ENCODE measurements around the gene PKHD1.

The PKHD1 gene

DNA sequence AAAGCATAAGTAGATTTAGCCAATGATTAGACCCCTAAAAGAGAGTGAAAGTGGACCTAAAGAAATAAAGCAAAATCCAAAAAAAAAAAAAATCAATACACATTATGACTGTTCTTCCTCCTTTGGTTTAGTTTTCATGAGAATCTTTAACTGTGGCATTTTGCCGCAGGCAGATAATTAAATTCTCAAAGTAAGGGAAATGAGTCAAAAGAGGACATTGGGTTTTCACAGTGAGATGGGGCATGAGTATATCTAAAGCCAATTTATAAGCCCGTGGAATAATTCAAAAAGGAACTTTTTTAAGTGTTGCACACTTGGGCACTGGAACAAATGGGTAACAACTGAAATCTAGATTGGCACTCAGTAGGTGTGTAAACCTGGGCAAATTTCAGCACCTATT lies 230.3 kb downstream of the PKHD1 start:
- TF ChIP-seq CTCF (IDR thresholded peaks at IDR 0.05; ENCODE audit: low read length) (no peak), EZH2 (IDR thresholded peaks at IDR 0.05; ENCODE audit: borderline replicate concordance, low read length) (no peak)
- Histone ChIP-seq H3K4me3 (ENCODE audit: low read depth, low read length, poor library complexity, severe bottlenecking) (no peak overlapping the region), H4K20me1 (ENCODE audit: insufficient read depth, low read length) (no peaks in the 10 kb centered on the region), H3K9me2 (ENCODE audit: low read depth, low read length) (no peaks in the 10 kb centered on the region), H3F3A (ENCODE audit: insufficient read depth, low read length) (no peaks in the 10 kb centered on the region), H3K27ac (ENCODE audit: low read depth, low read length, poor library complexity, severe bottlenecking) (no peak overlapping the region), H3K9ac (ENCODE audit: low read length) (no peak overlapping the region), H3K4me1 (ENCODE audit: insufficient read depth, low read length, severe bottlenecking) (no peaks in the 10 kb centered on the region), H2AFZ (ENCODE audit: low read length) (no peak overlapping the region), H3K79me2 (ENCODE audit: insufficient read depth, low read length) (no peaks in the 10 kb centered on the region), H3K36me3 (ENCODE audit: insufficient read depth, low read length) (no peaks in the 10 kb centered on the region), H3K27me3 (ENCODE audit: insufficient read depth, low read length) (no peaks in the 10 kb centered on the region), H3K4me2 (ENCODE audit: low read length) (no peak overlapping the region), H3K9me3 (ENCODE audit: low read length) (no peaks in the 10 kb centered on the region)

- H3F3A ChIP-seq (ENCODE audit: insufficient read depth, low read length), result no peaks in the 10 kb centered on the region
- no peak for TF ChIP-seq EZH2 (IDR thresholded peaks at IDR 0.05; ENCODE audit: borderline replicate concordance, low read length)
- TF ChIP-seq CTCF (IDR thresholded peaks at IDR 0.05; ENCODE audit: low read length), result no peak
- no peak overlapping the region for H3K4me3 ChIP-seq (ENCODE audit: low read depth, low read length, poor library complexity, severe bottlenecking)
- no peak overlapping the region for H3K9ac ChIP-seq (ENCODE audit: low read length)
- no peaks in the 10 kb centered on the region for H3K9me2 ChIP-seq (ENCODE audit: low read depth, low read length)
- H3K27me3 ChIP-seq (ENCODE audit: insufficient read depth, low read length), result no peaks in the 10 kb centered on the region
- H2AFZ ChIP-seq (ENCODE audit: low read length), result no peak overlapping the region
- H3K4me1 ChIP-seq (ENCODE audit: insufficient read depth, low read length, severe bottlenecking), result no peaks in the 10 kb centered on the region
- H3K36me3 ChIP-seq (ENCODE audit: insufficient read depth, low read length), result no peaks in the 10 kb centered on the region
- H4K20me1 ChIP-seq (ENCODE audit: insufficient read depth, low read length), result no peaks in the 10 kb centered on the region
- no peak overlapping the region for H3K4me2 ChIP-seq (ENCODE audit: low read length)
- no peak overlapping the region for H3K27ac ChIP-seq (ENCODE audit: low read depth, low read length, poor library complexity, severe bottlenecking)
- H3K9me3 ChIP-seq (ENCODE audit: low read length), result no peaks in the 10 kb centered on the region
- no peaks in the 10 kb centered on the region for H3K79me2 ChIP-seq (ENCODE audit: insufficient read depth, low read length)
Observed at GRCh38 chr6:51856508-51856907, 230.9 kb downstream of the PKHD1 start.

- Histone ChIP-seq H2AFZ (ENCODE audit: low read length) (no peak overlapping the region), H3K79me2 (ENCODE audit: insufficient read depth, low read length) (no peaks in the 10 kb centered on the region), H3K36me3 (ENCODE audit: insufficient read depth, low read length) (no peaks in the 10 kb centered on the region), H3K27me3 (ENCODE audit: insufficient read depth, low read length) (no peaks in the 10 kb centered on the region), H3F3A (ENCODE audit: insufficient read depth, low read length) (no peaks in the 10 kb centered on the region), H3K9me3 (ENCODE audit: low read length) (no peaks in the 10 kb centered on the region), H3K9me2 (ENCODE audit: low read depth, low read length) (no peaks in the 10 kb centered on the region), H3K4me2 (ENCODE audit: low read length) (no peak overlapping the region), H3K4me1 (ENCODE audit: insufficient read depth, low read length, severe bottlenecking) (no peaks in the 10 kb centered on the region), H3K9ac (ENCODE audit: low read length) (no peak overlapping the region), H3K27ac (ENCODE audit: low read depth, low read length, poor library complexity, severe bottlenecking) (no peak overlapping the region), H3K4me3 (ENCODE audit: low read depth, low read length, poor library complexity, severe bottlenecking) (no peak overlapping the region), H4K20me1 (ENCODE audit: insufficient read depth, low read length) (no peaks in the 10 kb centered on the region)
- TF ChIP-seq CTCF (IDR thresholded peaks at IDR 0.05; ENCODE audit: low read length) (peak; percentile 80), EZH2 (IDR thresholded peaks at IDR 0.05; ENCODE audit: borderline replicate concordance, low read length) (no peak)
Observed at GRCh38 chr6:51855310-51856082, 231.9 kb downstream of the PKHD1 start.

Measured in OCI-LY1 (cell line).